Body of pancreas (tissue), 4 donors: ENCODE measurements around the gene CLDN22.

ENCODE experiments used
- POLR2A ChIP-seq, 3 donors: fragments of 450-650 bp; IDR thresholded peaks; one replicate each; pipeline ENCODE4 v1.6.1; 2016; ENCODE audit warnings: antibody characterized with exemption in 3 of 3, mild to moderate bottlenecking in 2 of 3
- TF ChIP-seq, protein P1 (sequence below), 7 experiments: fragments of 450-650 bp in 4 of 7; fragments of 200-600 bp in 3 of 7; sonication (generic) in 3 of 7; IDR thresholded peaks; one replicate each; pipeline ENCODE4 v1.5.1; 2016 to 2019; ENCODE audit warnings: antibody characterized with exemption in 7 of 7

DNA sequence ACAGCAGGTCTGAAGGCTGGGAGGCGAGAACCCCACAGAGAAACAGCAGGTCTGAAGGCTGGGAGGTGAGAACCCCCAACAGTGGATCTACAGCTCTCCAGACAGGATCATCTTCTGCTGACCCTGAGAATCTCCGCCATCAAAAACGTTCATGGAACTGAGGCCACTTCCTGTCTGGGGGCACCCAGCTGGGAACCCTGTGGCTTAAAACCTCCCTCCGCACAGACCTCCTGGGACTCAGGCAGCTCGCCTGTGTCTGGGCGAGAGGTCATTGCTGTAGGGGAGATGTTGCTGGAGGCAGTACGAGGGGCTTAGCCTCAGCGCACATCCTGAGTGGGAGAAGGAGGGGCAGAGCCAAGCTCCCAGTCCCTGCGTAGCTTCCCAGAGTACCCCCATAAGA, 17.3 kb upstream of the CLDN22 start:
- TF ChIP-seq POLR2A (IDR thresholded peaks at IDR 0.05), result no peak
- TF ChIP-seq, protein P1, sequence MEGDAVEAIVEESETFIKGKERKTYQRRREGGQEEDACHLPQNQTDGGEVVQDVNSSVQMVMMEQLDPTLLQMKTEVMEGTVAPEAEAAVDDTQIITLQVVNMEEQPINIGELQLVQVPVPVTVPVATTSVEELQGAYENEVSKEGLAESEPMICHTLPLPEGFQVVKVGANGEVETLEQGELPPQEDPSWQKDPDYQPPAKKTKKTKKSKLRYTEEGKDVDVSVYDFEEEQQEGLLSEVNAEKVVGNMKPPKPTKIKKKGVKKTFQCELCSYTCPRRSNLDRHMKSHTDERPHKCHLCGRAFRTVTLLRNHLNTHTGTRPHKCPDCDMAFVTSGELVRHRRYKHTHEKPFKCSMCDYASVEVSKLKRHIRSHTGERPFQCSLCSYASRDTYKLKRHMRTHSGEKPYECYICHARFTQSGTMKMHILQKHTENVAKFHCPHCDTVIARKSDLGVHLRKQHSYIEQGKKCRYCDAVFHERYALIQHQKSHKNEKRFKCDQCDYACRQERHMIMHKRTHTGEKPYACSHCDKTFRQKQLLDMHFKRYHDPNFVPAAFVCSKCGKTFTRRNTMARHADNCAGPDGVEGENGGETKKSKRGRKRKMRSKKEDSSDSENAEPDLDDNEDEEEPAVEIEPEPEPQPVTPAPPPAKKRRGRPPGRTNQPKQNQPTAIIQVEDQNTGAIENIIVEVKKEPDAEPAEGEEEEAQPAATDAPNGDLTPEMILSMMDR (IDR thresholded peaks at IDR 0.05), result no peak
